Vagina (tissue), 2 donors: ENCODE results near the gene MFSD6L. TPM values are rescaled to one million over a fixed set of nuclear protein-coding genes. Genes with fewer than 3 reads are reported as not detected.
A peak's percentile ranks its signal among the peaks of the same experiment; 100 is the strongest.

Experiments
- DNase-seq, 2 donors: peaks; one replicate each; pipeline ENCODE4 v3.0.0-alpha.2; 2017; ENCODE audit errors: extremely low spot score in 2 of 2
- H3K27ac ChIP-seq: fragments of 200-600 bp; sonication (generic); one replicate; pipeline ENCODE4 v1.5.1; 2019
- H3K27me3 ChIP-seq: fragments of 200-600 bp; sonication (generic); one replicate; pipeline ENCODE4 v1.5.1; 2019
- H3K36me3 ChIP-seq, 2 donors: fragments of 200-600 bp; sonication (generic); one replicate each; pipeline ENCODE4 v1.5.1; 2017 to 2019
- H3K4me1 ChIP-seq: fragments of 200-600 bp; sonication (generic); one replicate; pipeline ENCODE4 v1.5.1; 2019
- H3K4me3 ChIP-seq, 2 donors: fragments of 200-600 bp; sonication (generic); 1 replicate in 1 of 2; 2 replicates in 1 of 2; pipeline ENCODE4 v1.5.1; 2016 to 2019
- H3K9me3 ChIP-seq: fragments of 200-600 bp; sonication (generic); one replicate; pipeline ENCODE4 v1.5.1; 2019
- POLR2A ChIP-seq, 2 donors: fragments of 450-650 bp; IDR thresholded peaks; one replicate each; pipeline ENCODE4 v1.6.1; 2017; ENCODE audit warnings: antibody characterized with exemption in 2 of 2, mild to moderate bottlenecking in 2 of 2, moderate library complexity in 2 of 2
- POLR2AphosphoS5 ChIP-seq, 2 donors: sonication (generic); formaldehyde crosslinking; IDR thresholded peaks; one replicate each; pipeline ENCODE4 v1.9.0; 2017; ENCODE audit warnings: antibody characterized with exemption in 2 of 2, mild to moderate bottlenecking in 2 of 2, low read depth in 1 of 2; ENCODE audit not compliant: insufficient read depth in 1 of 2
- intact Hi-C: fragments of 100-400 bp; cut with DNase I; formaldehyde crosslinking; loops from one replicate; pipeline ENCODE4 v1.15.1; 2023
- total RNA-seq: library from RNA; depleted of rRNA; stranded (reverse); fragments of >200 nt; gene quantifications from one replicate; pipeline ENCODE4 v1.2.3, GENCODE V29; 2016
- TF ChIP-seq, protein P1 (sequence below), 3 experiments: fragments of 450-650 bp in 2 of 3; fragments of 200-600 bp in 1 of 3; sonication (generic) in 1 of 3; IDR thresholded peaks; one replicate each; pipeline ENCODE4 v1.5.1; 2017 to 2019; ENCODE audit warnings: antibody characterized with exemption in 3 of 3, mild to moderate bottlenecking in 2 of 3, moderate library complexity in 2 of 3

Gene MFSD6L
- not detected for total RNA-seq

DNA sequence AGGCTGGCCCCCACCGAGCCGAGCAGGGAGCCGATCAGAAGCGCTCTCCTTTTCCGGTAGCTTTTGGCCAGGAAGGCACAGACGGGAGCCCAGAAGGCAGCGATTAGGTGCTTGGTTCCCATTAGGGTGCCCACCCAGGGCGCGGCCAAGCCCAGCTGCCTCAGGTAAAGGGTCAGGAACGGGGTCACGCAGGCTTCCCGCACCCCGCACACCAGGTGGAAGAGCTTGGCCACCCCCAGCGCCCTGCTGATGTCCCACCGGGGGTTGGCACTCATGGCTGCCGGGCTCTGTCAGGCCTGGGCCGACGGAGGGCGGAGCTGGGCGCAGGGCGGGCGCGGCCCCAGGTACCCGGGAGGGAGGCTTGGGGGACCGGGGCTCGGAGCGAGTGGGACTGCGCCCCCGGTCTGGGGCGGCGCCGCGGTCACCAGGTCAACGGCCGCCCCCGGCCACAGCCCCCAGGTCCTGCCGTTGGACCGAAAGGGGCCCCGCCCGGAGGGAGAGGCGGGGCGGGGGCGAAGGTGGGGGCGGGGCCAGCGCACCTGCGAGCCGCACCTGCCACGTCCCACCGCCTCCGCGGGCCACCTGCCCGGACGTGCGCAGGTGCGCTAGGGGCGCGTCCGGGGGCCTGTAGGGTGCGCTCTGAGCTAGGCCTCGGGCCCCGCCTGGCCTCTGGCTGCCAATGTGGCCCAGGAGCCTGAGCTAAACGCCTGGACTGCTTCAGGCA is at the start of gene MFSD6L:
Gene MFSD6L, minus strand, starts transcription at position 520 of the 724 bp plus-strand sequence. Its CDS starts 245 bp downstream, at position 275.
- H3K27ac ChIP-seq, result no peak within 1 kb of the TSS
- peaks cover 6% of the 10 kb centered on the region for H3K4me1 ChIP-seq
- H3K27me3 ChIP-seq, result no peaks in the 10 kb centered on the region
- no peaks in the 10 kb centered on the region for H3K36me3 ChIP-seq
- peak in 1 of 2 donors; percentile 6 for DNase-seq
- no peaks in the 10 kb centered on the region for H3K9me3 ChIP-seq
- no peak for TF ChIP-seq POLR2A (IDR thresholded peaks at IDR 0.05)
- TF ChIP-seq, protein P1, sequence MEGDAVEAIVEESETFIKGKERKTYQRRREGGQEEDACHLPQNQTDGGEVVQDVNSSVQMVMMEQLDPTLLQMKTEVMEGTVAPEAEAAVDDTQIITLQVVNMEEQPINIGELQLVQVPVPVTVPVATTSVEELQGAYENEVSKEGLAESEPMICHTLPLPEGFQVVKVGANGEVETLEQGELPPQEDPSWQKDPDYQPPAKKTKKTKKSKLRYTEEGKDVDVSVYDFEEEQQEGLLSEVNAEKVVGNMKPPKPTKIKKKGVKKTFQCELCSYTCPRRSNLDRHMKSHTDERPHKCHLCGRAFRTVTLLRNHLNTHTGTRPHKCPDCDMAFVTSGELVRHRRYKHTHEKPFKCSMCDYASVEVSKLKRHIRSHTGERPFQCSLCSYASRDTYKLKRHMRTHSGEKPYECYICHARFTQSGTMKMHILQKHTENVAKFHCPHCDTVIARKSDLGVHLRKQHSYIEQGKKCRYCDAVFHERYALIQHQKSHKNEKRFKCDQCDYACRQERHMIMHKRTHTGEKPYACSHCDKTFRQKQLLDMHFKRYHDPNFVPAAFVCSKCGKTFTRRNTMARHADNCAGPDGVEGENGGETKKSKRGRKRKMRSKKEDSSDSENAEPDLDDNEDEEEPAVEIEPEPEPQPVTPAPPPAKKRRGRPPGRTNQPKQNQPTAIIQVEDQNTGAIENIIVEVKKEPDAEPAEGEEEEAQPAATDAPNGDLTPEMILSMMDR (IDR thresholded peaks at IDR 0.05), result no peak
- TF ChIP-seq POLR2AphosphoS5 (IDR thresholded peaks at IDR 0.05; ENCODE audit: insufficient read depth in 1 of 2, low read depth in 1 of 2), result no peak
- intact Hi-C loops, result no loop called here
- no peak within 1 kb of the TSS for H3K4me3 ChIP-seq

DNA sequence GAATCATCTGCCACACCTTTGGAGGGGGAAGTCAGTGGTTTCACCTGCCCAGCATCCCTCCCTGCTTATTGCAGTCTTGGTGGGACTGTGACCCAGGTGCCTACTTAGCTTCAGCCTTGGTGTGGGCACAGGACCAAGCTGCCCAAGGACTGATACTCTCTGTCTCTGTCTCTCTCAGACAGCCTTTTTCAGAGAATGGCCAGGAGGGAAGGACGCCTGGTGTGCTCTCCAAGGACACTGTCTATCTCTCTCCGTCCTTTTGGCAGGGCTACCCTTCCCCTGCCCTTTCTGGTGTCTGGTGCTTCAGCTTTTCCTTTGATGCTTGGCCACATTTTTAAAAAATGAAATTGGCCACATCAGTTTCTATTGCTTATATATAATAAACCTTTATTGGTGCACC is 48.7 kb upstream of the MFSD6L start:
- Histone ChIP-seq H3K4me1 (no peaks in the 10 kb centered on the region), H3K36me3 (no peaks in the 10 kb centered on the region), H3K27me3 (no peaks in the 10 kb centered on the region), H3K4me3 (no peak overlapping the region), H3K27ac (no peak overlapping the region), H3K9me3 (no peaks in the 10 kb centered on the region)
- intact Hi-C loops, result no loop called here
- no peak for TF ChIP-seq POLR2AphosphoS5 (IDR thresholded peaks at IDR 0.05; ENCODE audit: insufficient read depth in 1 of 2, low read depth in 1 of 2)
- no peak for TF ChIP-seq POLR2A (IDR thresholded peaks at IDR 0.05)
- TF ChIP-seq, protein P1 (IDR thresholded peaks at IDR 0.05), result no peak
- no peak for DNase-seq

- Histone ChIP-seq H3K27ac (no peak overlapping the region), H3K27me3 (no peaks in the 10 kb centered on the region), H3K36me3 (no peaks in the 10 kb centered on the region), H3K4me1 (no peaks in the 10 kb centered on the region), H3K4me3 (no peak overlapping the region), H3K9me3 (no peaks in the 10 kb centered on the region)
- intact Hi-C loops, result no loop called here
- no peak for DNase-seq
- TF ChIP-seq, protein P1 (IDR thresholded peaks at IDR 0.05), result no peak
Measured at GRCh38 chr17:8846768-8847211, 47.6 kb upstream of the MFSD6L start.

DNA sequence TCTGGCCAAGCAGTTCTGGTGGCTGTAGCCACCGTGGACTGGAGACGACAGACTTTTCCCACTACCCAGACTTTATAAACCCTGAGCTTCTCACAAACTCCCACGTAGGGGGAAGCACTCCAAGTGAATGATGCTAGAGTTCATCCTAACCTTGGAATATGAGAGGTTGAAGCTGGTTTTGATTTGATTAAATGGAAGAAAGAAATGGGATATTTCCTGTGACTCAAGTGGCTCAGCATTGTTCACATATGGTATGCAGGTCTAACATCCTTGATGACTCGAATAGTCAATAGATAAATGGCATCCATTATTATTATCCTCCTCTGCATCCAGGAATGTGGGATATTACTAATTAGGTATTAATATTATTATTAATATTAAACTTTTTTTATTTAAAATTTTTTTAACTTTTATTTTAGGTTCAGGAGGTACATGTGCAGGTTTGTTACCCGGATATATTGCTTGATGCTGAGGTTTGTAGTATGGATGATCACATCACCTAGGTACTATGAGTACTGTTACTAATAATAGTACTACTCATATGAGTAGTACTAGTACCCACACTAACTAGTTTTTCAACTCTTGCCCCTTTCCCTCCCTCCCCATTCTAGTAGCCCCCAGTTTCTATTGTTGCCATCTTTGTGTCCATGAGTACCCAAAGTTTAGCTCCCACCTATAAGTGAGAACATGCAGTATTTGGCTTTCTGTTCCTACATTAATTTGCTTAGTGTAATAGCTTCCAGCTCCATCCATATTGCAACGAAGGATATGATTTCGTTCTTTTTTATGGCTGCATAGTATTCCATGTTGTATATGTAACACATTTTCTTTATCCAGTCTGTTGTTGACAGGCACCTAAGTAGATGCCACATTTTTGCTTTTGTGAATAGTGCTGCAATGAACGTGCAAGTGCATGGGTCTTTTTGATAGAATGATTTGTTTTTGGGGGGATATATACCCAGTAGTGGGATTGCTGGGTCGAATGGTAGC is 45.4 kb upstream of the MFSD6L start:
- Histone ChIP-seq H3K27ac (no peak overlapping the region), H3K4me1 (no peaks in the 10 kb centered on the region), H3K4me3 (no peak overlapping the region), H3K27me3 (no peaks in the 10 kb centered on the region), H3K36me3 (no peaks in the 10 kb centered on the region), H3K9me3 (no peaks in the 10 kb centered on the region)
- intact Hi-C loops, result no loop called here
- no peak for DNase-seq
- TF ChIP-seq POLR2AphosphoS5 (IDR thresholded peaks at IDR 0.05; ENCODE audit: insufficient read depth in 1 of 2, low read depth in 1 of 2), result no peak
- TF ChIP-seq POLR2A (IDR thresholded peaks at IDR 0.05), result no peak
- TF ChIP-seq, protein P1 (IDR thresholded peaks at IDR 0.05), result no peak
